ENCODE data around the gene E4F1. TPM values are rescaled to one million over a fixed set of nuclear protein-coding genes. Genes with fewer than 3 reads are reported as not detected.

The E4F1 gene
- total and polyA plus RNA-seq, 9 of the 15 experiments (the other 6 are each of a cell fraction or from before 2014, with no cell fraction given), result 0.48 to 94.9 (median 20.4) TPM

GRCh38 chr16:2208308-2208707 lies 15.1 kb upstream of the E4F1 start:
- ChIA-PET POLR2A (interaction anchor here (0.6 to 1.3 kb wide), 5 partner anchors 9 to 53 kb away, joined by 3 to 4 read pairs (median 3); partner anchors contain the start of genes ECI1 and TRAF7), CTCF (ENCODE audit: low intra/inter-chr PET ratio) (no interaction called here)
- no peaks in the 10 kb centered on the region for H3K27me3 ChIP-seq (ENCODE audit: control insufficient read depth in 2 of 2, insufficient read depth in 2 of 2, low read length in 2 of 2)
- no peaks in the 10 kb centered on the region for H3K9me3 ChIP-seq (replicated peaks; ENCODE audit: control insufficient read depth, insufficient read depth, low read depth, low read length)
- intact Hi-C loops (cut with micrococcal nuclease), result no loop called here
- no peak overlapping the region for H3K4me3 ChIP-seq
- H3K9me1 ChIP-seq (ENCODE audit: control insufficient read depth, insufficient read depth, low read length), result no peaks in the 10 kb centered on the region
- ATAC-seq, result no peak
- no TSS peak for BruUV-seq (replicated peaks)
- TF ChIP-seq CHCHD3 (CRISPR knock-in tag; IDR thresholded peaks at IDR 0.05) (no peak), MXI1 (IDR thresholded peaks at IDR 0.05; ENCODE audit: low read depth, low read length) (no peak), MCM2 (IDR thresholded peaks at IDR 0.05; ENCODE audit: low read depth) (no peak), RFX7 (CRISPR knock-in tag; IDR thresholded peaks at IDR 0.05) (no peak), EGR1 (conservative IDR thresholded peaks at IDR 0.05) (no peak), HNRNPUL1 (IDR thresholded peaks at IDR 0.05; ENCODE audit: low read length) (no peak), RAD51 (IDR thresholded peaks at IDR 0.05; ENCODE audit: borderline replicate concordance, low read depth) (no peak), PHTF2 (CRISPR knock-in tag; IDR thresholded peaks at IDR 0.05) (no peak), USF1 (CRISPR knock-in tag; IDR thresholded peaks at IDR 0.05) (no peak), GATAD2A (IDR thresholded peaks at IDR 0.05) (no peak), DACH1 (IDR thresholded peaks at IDR 0.05; ENCODE audit: partially characterized antibody) (no peak), ARID3B (CRISPR knock-in tag; IDR thresholded peaks at IDR 0.05; ENCODE audit: borderline replicate concordance) (no peak), ZNF778 (CRISPR knock-in tag; IDR thresholded peaks at IDR 0.05) (no peak)
- no peak for DNase-seq (ENCODE audit: extremely low read depth in 1 of 4, low spot score in 3 of 4)
- H3K4me1 ChIP-seq (replicated peaks in 1 of 2; ENCODE audit: control insufficient read depth in 2 of 2, insufficient read depth in 2 of 2, low read length in 2 of 2), result peaks cover 32 to 91% of the 10 kb centered on the region in 2 experiments
- H3K36me3 ChIP-seq (ENCODE audit: control insufficient read depth, insufficient read depth, low read length), result peaks cover 57% of the 10 kb centered on the region; the same call in 2 of the 3 replicates
- no peak for FAIRE-seq
- no peak overlapping the region for H3K27ac ChIP-seq (ENCODE audit: extremely low read depth, low read depth, low read length)
- no peak overlapping the region for H2AFZ ChIP-seq (ENCODE audit: low read depth, low read length)
- in situ Hi-C loops (cut with MboI), result no loop called here
- peaks cover 61% of the 10 kb centered on the region for H3K79me2 ChIP-seq (ENCODE audit: control insufficient read depth, insufficient read depth, low read length)
- WGBS (ENCODE audit: insufficient coverage, low coverage, missing lambda C conversion rate), result 86% methylated on average over 19 of the region's 23 CpGs
- H4K20me1 ChIP-seq (replicated peaks; ENCODE audit: control insufficient read depth, insufficient read depth, low read length), result peaks cover 17% of the 10 kb centered on the region
- H3K9ac ChIP-seq (ENCODE audit: insufficient read depth in 1 of 2, low read depth in 2 of 2, low read length in 2 of 2), result peak overlapping the region in 1 of 2 experiments; percentile 96; a peak in 2 of 4 replicates
- H3K4me2 ChIP-seq (ENCODE audit: insufficient read depth, low read length), result no peak overlapping the region

Measured in K562 (cell line).